ENCODE results near the gene PSMD12.
"Not testable (repeated sequence)": the region's sequence is repeated elsewhere in the genome, so short reads cannot be mapped to it uniquely, and the experiment has no call there.

PSMD12 gene

DNA sequence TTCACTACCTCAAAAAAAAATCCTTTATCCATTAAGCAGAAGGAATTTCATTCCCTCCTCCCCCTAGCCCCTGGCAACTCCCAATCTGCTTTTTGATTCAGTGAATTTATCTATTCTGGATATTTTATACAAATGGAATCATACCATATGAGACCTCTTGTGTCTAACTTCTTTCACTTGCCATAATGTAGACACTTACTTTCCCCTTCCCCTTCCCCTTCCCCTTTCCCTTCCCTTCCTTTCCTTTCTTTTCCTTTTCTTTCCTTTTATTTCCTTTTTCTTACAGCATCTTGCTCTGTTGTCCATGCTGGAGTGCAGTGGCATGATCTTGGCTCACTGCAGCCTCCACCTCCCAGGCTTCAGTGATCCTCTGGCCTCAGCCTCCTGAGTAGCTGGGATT lies 50.5 kb downstream of the PSMD12 start:
- H3K4me3 ChIP-seq (ENCODE audit: low read depth, low read length) = no peak overlapping the region

DNA sequence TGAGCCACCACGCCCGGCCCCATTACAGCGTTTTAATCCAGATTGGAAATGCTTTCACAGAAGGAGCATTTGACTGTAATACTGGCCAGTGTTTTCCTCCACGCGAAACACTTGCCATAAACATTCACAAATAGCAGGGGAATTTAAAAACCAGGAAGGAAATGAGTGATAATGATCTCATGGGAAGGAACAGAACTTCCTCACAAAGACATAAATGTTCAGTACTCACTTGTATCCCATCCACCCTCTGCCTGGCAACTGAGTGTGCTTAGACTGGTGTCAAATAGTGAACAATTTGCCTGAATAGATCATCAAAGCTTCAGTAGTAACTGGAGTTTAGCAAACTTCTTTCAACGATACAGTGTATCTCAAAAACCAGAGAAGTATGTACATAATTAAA lies 54.1 kb downstream of the PSMD12 start:
- H3K4me3 ChIP-seq (ENCODE audit: low read depth, low read length) = no peak overlapping the region

GRCh38 chr17:67311575-67311974 lies 54.8 kb downstream of the PSMD12 start:
- H3K4me3 ChIP-seq (ENCODE audit: low read depth, low read length) = no peak overlapping the region

- no peak overlapping the region for H3K4me3 ChIP-seq (ENCODE audit: low read depth, low read length)
Measured at GRCh38 chr17:67310406-67310805, 56.0 kb downstream of the PSMD12 start.

GRCh38 chr17:67305446-67306235 lies 60.7 kb downstream of the PSMD12 start:
- H3K4me3 ChIP-seq (ENCODE audit: low read depth, low read length) = not testable (repeated sequence)

DNA sequence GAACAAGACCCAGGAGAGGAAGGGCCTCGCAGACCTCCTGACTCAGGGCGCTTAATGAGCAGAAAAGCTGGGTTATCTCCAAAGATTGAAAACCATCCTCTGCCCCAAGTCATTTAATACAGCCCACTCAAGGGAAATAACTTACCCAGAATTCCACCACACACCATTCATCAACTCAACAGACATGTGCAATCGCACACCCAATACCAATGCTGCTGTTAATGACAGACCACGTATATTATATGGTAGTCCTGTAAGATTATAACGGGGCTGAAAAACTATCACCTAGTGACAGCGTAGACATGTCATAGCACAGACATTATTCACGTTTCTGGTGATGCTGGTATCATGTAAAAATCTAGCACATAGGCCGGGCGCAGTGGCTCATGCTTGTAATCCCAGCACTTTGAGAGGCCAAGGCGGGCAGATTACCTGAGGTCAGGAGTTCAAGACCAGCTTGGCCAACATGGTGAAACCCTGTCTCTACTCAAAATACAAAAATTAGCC lies 68.9 kb downstream of the PSMD12 start:
- no peak overlapping the region for H3K4me3 ChIP-seq (ENCODE audit: low read depth, low read length)

GRCh38 chr17:67294451-67295199 lies 71.8 kb downstream of the PSMD12 start:
- H3K4me3 ChIP-seq (ENCODE audit: low read depth, low read length) = no peak overlapping the region

DNA sequence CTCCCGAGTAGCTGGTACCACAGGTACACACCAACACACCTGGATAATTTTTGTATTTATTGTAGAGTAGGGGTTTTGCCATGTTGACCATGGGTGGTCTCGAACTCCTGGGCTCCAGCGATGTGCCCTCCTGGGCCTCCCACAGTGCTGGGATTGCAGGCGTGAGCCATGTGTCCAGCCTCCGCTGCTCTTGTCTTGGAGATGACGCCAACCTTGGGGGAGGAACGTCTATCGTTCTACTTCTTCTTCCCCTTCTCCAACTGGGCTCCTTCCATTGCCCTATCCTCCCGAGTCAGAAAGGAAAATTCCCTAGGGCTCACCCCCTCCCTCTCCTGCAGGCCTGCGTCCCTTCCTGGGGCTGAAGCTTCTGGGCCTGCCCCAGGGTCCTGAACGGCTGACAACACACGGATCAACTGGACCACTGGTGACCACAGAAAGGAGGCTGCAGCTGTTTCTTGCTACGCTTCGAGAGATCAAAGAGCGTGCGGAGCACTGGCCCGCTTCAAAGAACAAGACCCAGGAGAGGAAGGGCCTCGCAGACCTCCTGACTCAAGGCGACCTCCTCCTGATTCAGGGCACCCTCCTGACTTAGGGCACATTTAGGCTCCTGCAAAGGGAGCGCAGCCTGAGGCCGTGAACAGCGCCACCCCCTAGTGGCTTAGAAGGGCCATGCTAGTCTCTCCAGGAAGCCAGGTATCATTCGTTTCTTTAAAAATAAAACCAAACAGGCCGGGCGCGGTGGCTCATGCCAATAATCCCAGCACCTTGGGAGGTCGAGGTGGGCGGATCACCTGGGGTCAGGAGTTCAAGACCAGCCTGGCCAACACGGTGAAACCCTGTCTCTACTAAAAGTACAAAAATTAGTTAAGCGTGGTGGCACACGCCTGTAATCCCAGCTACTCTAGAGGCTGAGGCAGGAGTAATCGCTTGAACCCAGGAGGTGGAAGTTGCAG lies 72.8 kb downstream of the PSMD12 start:
- H3K4me3 ChIP-seq (ENCODE audit: low read depth, low read length) = no peak overlapping the region

GRCh38 chr17:67290711-67291291 lies 75.6 kb downstream of the PSMD12 start:
- H3K4me3 ChIP-seq (ENCODE audit: low read depth, low read length) = no peak overlapping the region

- H3K4me3 ChIP-seq (ENCODE audit: low read depth, low read length) = no peak overlapping the region
Measured at GRCh38 chr17:67290244-67290643, 76.1 kb downstream of the PSMD12 start.

GRCh38 chr17:67289181-67289876 lies 77.0 kb downstream of the PSMD12 start:
- H3K4me3 ChIP-seq (ENCODE audit: low read depth, low read length) = no peak overlapping the region
